ENCODE data around the gene RNU2-1.
"Not testable (repeated sequence)": the region's sequence is repeated elsewhere in the genome, so short reads cannot be mapped to it uniquely, and the experiment has no call there.

Gene RNU2-1

DNA sequence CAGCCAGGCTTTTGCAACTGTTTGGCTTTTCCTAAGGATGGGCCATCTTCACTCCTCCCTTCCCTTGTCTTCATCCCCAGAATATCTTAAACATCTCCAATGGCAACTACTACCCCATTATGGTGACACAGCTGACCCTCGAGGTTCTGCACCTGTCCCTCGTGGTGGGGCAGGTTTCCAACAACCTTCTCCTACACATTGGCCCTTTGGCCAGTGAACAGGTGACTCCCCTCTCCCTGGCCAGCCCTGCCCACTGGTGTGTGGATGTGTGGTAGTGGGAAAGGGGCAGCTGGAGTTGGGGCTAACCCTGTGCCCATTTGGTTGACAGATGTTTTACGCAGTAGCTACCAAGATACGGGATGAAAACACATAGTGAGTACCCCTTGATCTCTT is 17.4 kb downstream of the RNU2-1 start:
- Histone ChIP-seq H3K27me3 (ENCODE audit: control insufficient read depth, insufficient read depth, low read length, poor library complexity, severe bottlenecking) (no peaks in the 10 kb centered on the region), H3K27ac (ENCODE audit: insufficient read depth, low read depth, low read length, poor library complexity, severe bottlenecking) (no peak overlapping the region), H3K9me3 (ENCODE audit: control insufficient read depth, low read length) (no peaks in the 10 kb centered on the region), H3K4me3 (ENCODE audit: insufficient read depth, low read depth, low read length) (no peak overlapping the region), H3K36me3 (ENCODE audit: control insufficient read depth, insufficient read depth, low read length) (peaks cover 4% of the 10 kb centered on the region), H3K4me1 (ENCODE audit: control insufficient read depth, insufficient read depth, low read length) (peaks cover 6% of the 10 kb centered on the region)
- 92 to 93% methylated on average over 4 of the region's 4 CpGs for WGBS, 2 experiments

DNA sequence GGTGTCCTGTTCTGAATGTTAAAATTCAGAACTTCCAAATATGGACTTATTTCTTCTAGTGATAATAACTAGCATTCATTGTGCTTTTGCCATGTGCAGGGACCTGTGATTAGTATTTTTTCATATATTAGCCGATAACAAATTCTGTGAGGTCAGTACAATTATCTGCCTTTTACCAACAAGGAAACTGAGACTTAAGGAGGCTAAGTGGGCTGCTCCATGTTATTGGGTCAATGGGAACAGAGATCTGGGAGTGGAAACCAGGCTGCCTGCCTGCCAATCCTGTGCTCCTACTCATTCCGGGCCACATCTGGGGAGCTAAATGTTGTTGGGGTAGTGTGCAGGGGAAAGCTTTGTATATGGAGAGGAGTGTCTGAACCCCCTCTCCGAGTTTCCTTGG is 18.4 kb downstream of the RNU2-1 start:
- Histone ChIP-seq H3K27ac (ENCODE audit: insufficient read depth, low read depth, low read length, poor library complexity, severe bottlenecking) (no peak overlapping the region), H3K27me3 (ENCODE audit: control insufficient read depth, insufficient read depth, low read length, poor library complexity, severe bottlenecking) (no peaks in the 10 kb centered on the region), H3K36me3 (ENCODE audit: control insufficient read depth, insufficient read depth, low read length) (peaks cover 4% of the 10 kb centered on the region), H3K4me1 (ENCODE audit: control insufficient read depth, insufficient read depth, low read length) (peaks cover 6% of the 10 kb centered on the region), H3K4me3 (ENCODE audit: insufficient read depth, low read depth, low read length) (no peak overlapping the region), H3K9me3 (ENCODE audit: control insufficient read depth, low read length) (no peaks in the 10 kb centered on the region)
- 89 to 97% methylated on average over 3 of the region's 3 CpGs for WGBS, 2 experiments

DNA sequence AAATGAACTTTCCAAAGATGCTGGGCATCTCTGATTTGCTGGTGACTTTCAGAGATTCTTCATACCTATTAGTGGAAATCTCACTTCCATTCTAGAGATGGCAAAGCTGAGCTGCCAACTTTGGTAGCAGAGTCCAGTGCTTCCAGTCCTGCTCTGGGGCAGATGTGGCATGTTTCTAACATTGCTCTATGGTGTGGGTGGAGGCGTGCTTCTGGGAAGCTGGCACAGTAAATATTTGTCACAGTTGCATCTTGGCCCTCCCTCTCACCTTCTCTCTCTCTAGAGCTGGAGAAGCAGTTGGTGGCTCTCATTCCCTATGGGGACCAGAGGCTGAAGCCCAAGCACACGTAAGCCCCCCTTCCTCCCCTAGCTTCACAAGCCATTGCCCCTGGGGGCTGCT is 20.2 kb downstream of the RNU2-1 start:
- Histone ChIP-seq H3K9me3 (ENCODE audit: control insufficient read depth, low read length) (no peaks in the 10 kb centered on the region), H3K27me3 (ENCODE audit: control insufficient read depth, insufficient read depth, low read length, poor library complexity, severe bottlenecking) (no peaks in the 10 kb centered on the region), H3K4me1 (ENCODE audit: control insufficient read depth, insufficient read depth, low read length) (peaks cover 6% of the 10 kb centered on the region), H3K36me3 (ENCODE audit: control insufficient read depth, insufficient read depth, low read length) (peaks cover 6% of the 10 kb centered on the region), H3K27ac (ENCODE audit: insufficient read depth, low read depth, low read length, poor library complexity, severe bottlenecking) (no peak overlapping the region), H3K4me3 (ENCODE audit: insufficient read depth, low read depth, low read length) (no peak overlapping the region)
- WGBS, 2 experiments, result 91 to 92% methylated on average over 2 of the region's 2 CpGs

DNA sequence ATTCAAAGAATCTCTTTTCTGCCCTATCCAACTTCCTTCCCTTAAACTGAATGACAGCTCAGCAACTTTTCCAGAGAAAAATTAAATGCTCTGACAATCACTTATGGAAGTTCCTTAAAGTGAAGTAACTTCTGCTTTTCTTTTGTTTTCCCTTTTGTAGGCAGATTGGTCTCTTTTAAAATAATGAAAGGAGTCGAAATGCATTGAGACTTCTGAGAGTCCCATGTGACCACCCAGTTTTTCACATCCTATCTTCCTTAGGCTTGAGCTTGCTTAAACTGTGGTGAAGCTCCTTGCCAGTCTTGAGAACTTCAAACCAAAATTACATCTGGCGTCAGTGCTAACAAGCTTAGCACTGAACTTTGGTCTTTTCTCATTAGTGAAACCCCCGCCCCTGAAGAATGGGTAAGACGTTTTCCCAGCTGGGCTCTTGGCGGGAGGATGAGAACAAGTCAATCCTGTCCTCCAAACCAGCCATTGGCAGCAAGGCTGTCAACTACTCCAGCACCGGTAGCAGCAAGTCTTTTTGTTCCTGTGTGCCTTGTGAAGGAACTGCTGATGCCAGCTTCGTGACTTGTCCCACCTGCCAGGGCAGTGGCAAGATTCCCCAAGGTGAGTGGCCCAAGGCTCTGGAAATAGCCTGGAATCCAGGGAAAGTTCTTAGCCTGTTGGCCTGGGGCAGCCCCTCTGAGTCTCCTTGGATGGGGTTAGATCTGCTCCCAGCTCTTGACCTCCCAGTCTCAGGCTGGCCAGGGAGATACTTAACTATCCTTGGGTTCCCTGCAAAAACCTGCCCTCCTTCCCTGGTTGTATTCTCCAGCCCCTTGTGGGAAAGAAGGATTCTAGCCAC is 20.9 kb downstream of the RNU2-1 start:
- Histone ChIP-seq H3K27me3 (ENCODE audit: control insufficient read depth, insufficient read depth, low read length, poor library complexity, severe bottlenecking) (no peaks in the 10 kb centered on the region), H3K27ac (ENCODE audit: insufficient read depth, low read depth, low read length, poor library complexity, severe bottlenecking) (no peak overlapping the region), H3K4me1 (ENCODE audit: control insufficient read depth, insufficient read depth, low read length) (peaks cover 6% of the 10 kb centered on the region), H3K36me3 (ENCODE audit: control insufficient read depth, insufficient read depth, low read length) (peaks cover 9% of the 10 kb centered on the region), H3K9me3 (ENCODE audit: control insufficient read depth, low read length) (no peaks in the 10 kb centered on the region), H3K4me3 (ENCODE audit: insufficient read depth, low read depth, low read length) (peak overlapping the region; percentile 67)
- 87 to 89% methylated on average over 7 of the region's 7 CpGs for WGBS, 2 experiments

DNA sequence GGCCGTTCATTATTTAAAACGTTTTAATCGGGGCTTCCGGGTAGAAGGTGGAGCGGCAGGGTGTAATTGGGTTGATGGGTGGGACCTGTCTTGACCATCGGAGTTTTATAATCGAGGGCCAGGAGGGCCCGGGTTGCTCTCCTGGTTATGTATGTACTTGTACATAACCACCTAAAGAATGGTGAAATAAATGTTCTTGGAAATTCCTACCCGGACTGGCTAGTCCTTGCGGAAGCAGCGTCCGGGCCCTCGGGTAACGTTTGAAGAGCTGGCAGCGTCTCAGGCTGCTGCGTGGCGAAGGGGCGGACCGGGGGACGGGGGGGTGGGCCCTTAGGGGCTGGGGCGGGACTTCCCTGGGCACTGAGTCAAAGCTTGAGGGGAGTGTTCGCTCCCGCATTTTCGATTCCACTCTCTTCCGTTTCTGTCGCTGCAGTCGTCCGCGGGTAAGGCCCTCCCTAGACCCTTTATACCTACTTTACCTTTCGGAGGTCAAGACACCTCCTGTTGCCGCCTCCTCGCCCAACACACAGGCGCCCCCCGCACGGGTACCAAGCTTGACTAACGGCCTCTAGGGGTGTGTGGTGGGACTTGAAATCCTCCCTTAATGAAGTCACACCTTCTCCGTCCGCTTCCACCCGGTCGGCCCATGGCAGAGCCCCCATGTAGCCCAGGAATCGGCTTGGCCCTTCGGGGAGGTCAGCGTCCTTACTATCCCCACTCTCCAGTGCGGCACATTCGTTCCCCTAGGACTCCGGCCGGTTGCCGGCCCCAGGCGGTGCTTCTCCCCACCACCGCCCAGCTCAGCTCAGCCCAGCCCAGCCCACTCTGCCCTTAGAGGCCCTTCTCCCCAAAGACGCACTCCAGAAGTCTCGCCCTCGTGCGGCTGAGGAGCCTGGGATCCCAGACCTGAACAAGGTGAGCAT is 22.0 kb downstream of the RNU2-1 start, which contains the start of gene TMEM106A:
TMEM106A (plus strand) TSS at position 396 of the 923 bp plus-strand sequence. CDS start 1,167 bp downstream, outside the sequence.
- Histone ChIP-seq H3K4me1 (ENCODE audit: control insufficient read depth, insufficient read depth, low read length) (peaks cover 6% of the 10 kb centered on the region), H3K27ac (ENCODE audit: insufficient read depth, low read depth, low read length, poor library complexity, severe bottlenecking) (peak within 1 kb of the TSS; percentile 26), H3K36me3 (ENCODE audit: control insufficient read depth, insufficient read depth, low read length) (peaks cover 9% of the 10 kb centered on the region), H3K27me3 (ENCODE audit: control insufficient read depth, insufficient read depth, low read length, poor library complexity, severe bottlenecking) (no peaks in the 10 kb centered on the region), H3K4me3 (ENCODE audit: insufficient read depth, low read depth, low read length) (peak within 1 kb of the TSS; percentile 67), H3K9me3 (ENCODE audit: control insufficient read depth, low read length) (no peaks in the 10 kb centered on the region)
- WGBS, 2 experiments, result 3% methylated on average over 54 of the region's 54 CpGs

DNA sequence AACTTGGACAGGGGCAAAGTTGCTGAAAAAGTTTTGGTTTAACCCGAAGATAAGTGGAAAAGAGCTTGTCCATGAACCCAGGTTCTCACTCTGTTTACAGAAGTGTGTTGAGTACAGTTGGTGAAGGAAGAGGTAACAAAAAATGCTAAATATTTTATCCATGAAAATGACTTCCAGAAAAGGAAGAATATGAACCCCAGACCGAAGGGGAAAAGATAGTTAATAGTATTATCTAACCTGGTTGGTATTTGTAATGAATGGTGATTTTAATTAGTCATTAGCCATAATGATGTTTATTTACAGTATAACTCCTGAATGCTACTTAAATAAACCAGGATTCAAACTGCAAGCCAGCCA is 22.7 kb downstream of the RNU2-1 start:
- Histone ChIP-seq H3K9me3 (ENCODE audit: control insufficient read depth, low read length) (no peaks in the 10 kb centered on the region), H3K4me1 (ENCODE audit: control insufficient read depth, insufficient read depth, low read length) (peaks cover 6% of the 10 kb centered on the region), H3K27me3 (ENCODE audit: control insufficient read depth, insufficient read depth, low read length, poor library complexity, severe bottlenecking) (no peaks in the 10 kb centered on the region), H3K4me3 (ENCODE audit: insufficient read depth, low read depth, low read length) (peak overlapping the region; percentile 67), H3K27ac (ENCODE audit: insufficient read depth, low read depth, low read length, poor library complexity, severe bottlenecking) (no peak overlapping the region), H3K36me3 (ENCODE audit: control insufficient read depth, insufficient read depth, low read length) (peaks cover 9% of the 10 kb centered on the region)
- WGBS, 2 experiments, result 93 to 96% methylated on average over 1 to 2 of the region's 2 CpGs

DNA sequence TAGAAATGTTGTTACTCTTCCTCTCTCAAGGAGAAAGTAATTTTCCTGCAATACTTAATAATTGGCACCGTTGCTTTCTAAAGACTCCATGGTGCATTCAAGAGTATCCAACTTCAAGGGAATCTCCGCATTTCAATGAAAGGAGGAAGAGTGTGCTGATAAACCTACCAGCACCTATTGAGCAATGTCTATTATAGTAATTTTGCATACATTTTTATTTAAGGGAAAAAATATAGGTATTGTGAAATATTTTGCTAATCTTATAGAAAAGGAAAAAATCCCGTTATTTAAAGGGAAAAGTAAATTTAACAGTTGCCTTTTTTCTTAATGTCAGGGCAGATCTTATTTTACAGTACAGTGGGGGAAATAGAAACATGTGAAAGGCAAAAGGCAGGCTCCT is 23.2 kb downstream of the RNU2-1 start:
- Histone ChIP-seq H3K27me3 (ENCODE audit: control insufficient read depth, insufficient read depth, low read length, poor library complexity, severe bottlenecking) (no peaks in the 10 kb centered on the region), H3K27ac (ENCODE audit: insufficient read depth, low read depth, low read length, poor library complexity, severe bottlenecking) (no peak overlapping the region), H3K4me1 (ENCODE audit: control insufficient read depth, insufficient read depth, low read length) (peaks cover 6% of the 10 kb centered on the region), H3K36me3 (ENCODE audit: control insufficient read depth, insufficient read depth, low read length) (peaks cover 6% of the 10 kb centered on the region), H3K4me3 (ENCODE audit: insufficient read depth, low read depth, low read length) (no peak overlapping the region), H3K9me3 (ENCODE audit: control insufficient read depth, low read length) (no peaks in the 10 kb centered on the region)
- 72 to 73% methylated on average over 3 of the region's 3 CpGs for WGBS, 2 experiments

DNA sequence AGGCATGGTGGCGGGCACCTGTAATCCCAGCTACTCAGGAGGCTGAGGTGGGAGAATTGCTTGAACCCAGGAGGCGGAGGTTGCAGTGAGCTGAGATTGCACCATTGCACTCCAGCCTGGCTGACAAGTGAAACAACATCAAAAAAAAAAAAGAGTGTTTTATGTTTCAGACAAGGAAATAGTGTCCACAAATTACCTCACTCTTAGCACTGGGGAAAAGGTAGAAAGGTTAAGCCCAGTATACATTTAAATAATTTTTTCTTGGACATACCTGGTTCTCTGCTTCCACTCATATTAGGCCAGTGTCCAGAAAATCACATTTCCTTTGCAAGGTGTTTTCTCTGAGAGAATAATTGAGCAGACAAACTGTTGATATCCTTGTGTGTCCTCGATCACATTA is 30.8 kb downstream of the RNU2-1 start:
- H3K27me3 ChIP-seq (ENCODE audit: control insufficient read depth, insufficient read depth, low read length, poor library complexity, severe bottlenecking); H3K27ac ChIP-seq (ENCODE audit: insufficient read depth, low read depth, low read length, poor library complexity, severe bottlenecking); H3K4me3 ChIP-seq (ENCODE audit: insufficient read depth, low read depth, low read length); H3K9me3 ChIP-seq (ENCODE audit: control insufficient read depth, low read length); H3K4me1 ChIP-seq (ENCODE audit: control insufficient read depth, insufficient read depth, low read length): not testable (repeated sequence)
- peaks cover 32% of the 10 kb centered on the region for H3K36me3 ChIP-seq (ENCODE audit: control insufficient read depth, insufficient read depth, low read length)
- whole genome bisulfite sequencing, 2 experiments, result 96 to 100% methylated on average over 3 of the region's 3 CpGs

DNA sequence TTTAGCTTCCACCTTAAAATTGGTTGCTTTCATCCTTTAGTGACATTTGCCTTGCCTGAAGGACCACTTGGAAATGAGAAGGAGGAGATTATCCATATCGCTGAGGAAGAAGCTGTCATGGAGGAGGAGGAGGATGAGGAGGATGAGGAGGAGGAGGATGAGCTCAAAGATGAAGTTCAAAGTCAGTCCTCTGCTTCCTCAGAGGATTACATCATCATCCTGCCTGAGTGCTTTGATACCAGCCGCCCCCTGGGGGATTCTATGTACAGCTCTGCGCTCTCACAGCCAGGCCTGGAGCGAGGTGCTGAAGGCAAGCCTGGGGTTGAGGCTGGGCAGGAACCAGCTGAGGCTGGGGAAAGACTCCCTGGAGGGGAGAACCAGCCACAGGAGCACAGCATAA is 33.6 kb downstream of the RNU2-1 start:
- Histone ChIP-seq H3K4me1 (ENCODE audit: control insufficient read depth, insufficient read depth, low read length) (no peaks in the 10 kb centered on the region), H3K27me3 (ENCODE audit: control insufficient read depth, insufficient read depth, low read length, poor library complexity, severe bottlenecking) (no peaks in the 10 kb centered on the region), H3K27ac (ENCODE audit: insufficient read depth, low read depth, low read length, poor library complexity, severe bottlenecking) (no peak overlapping the region), H3K9me3 (ENCODE audit: control insufficient read depth, low read length) (no peaks in the 10 kb centered on the region), H3K36me3 (ENCODE audit: control insufficient read depth, insufficient read depth, low read length) (peaks cover 43% of the 10 kb centered on the region), H3K4me3 (ENCODE audit: insufficient read depth, low read depth, low read length) (no peak overlapping the region)
- WGBS, 2 experiments, result 94 to 96% methylated on average over 4 of the region's 4 CpGs

DNA sequence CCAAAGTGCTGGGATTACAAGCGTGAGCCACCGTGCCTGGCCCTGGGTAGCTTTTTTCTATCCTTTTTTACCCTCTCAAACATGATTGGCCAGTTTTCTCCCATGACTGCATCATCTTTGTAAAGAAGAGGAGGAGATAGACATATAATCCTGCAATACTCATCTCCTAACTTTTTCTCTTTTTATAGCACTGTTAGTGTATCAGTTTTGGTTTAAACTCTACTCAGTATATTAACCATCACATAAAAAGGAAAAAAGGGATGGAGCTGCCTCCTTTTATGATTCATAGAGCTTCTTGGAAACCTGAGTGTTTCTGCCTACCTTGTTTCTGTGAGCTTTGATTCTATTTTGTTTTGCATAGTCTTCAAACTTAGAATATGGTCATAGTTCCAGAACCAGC is 34.1 kb downstream of the RNU2-1 start:
- H3K27ac ChIP-seq (ENCODE audit: insufficient read depth, low read depth, low read length, poor library complexity, severe bottlenecking), result no peak overlapping the region
- WGBS, 2 experiments, result 93 to 94% methylated on average over 2 of the region's 2 CpGs
- H3K36me3 ChIP-seq (ENCODE audit: control insufficient read depth, insufficient read depth, low read length), result peaks cover 43% of the 10 kb centered on the region
- H3K27me3 ChIP-seq (ENCODE audit: control insufficient read depth, insufficient read depth, low read length, poor library complexity, severe bottlenecking), result no peaks in the 10 kb centered on the region
- no peak overlapping the region for H3K4me3 ChIP-seq (ENCODE audit: insufficient read depth, low read depth, low read length)
- no peaks in the 10 kb centered on the region for H3K9me3 ChIP-seq (ENCODE audit: control insufficient read depth, low read length)
- no peaks in the 10 kb centered on the region for H3K4me1 ChIP-seq (ENCODE audit: control insufficient read depth, insufficient read depth, low read length)
